Neural crest cell (in vitro differentiated cells): ENCODE measurements around the gene NFKBIE. TPM values are rescaled to one million over a fixed set of nuclear protein-coding genes. Genes with fewer than 3 reads are reported as not detected.

Experiments
- DNase-seq: peaks from one replicate; pipeline ENCODE4 v3.0.0; 2021; ENCODE audit warnings: low read depth, mixed read lengths, low spot score
- H3K27ac Mint-ChIP-seq: one replicate; pipeline ENCODE4 v1.8.0; 2021; ENCODE audit warnings: mild to moderate bottlenecking, mixed read lengths; ENCODE audit not compliant: unreplicated experiment
- H3K27me3 Mint-ChIP-seq: 2 replicates; pipeline ENCODE4 v1.8.0; 2021; ENCODE audit warnings: low read depth, mild to moderate bottlenecking, mixed read lengths
- H3K36me3 Mint-ChIP-seq: 2 replicates; pipeline ENCODE4 v1.8.0; 2021; ENCODE audit warnings: low read depth, mild to moderate bottlenecking, mixed read lengths
- H3K4me1 Mint-ChIP-seq: 2 replicates; pipeline ENCODE4 v1.8.0; 2021; ENCODE audit warnings: mixed read lengths
- H3K4me3 Mint-ChIP-seq: one replicate; pipeline ENCODE4 v1.8.0; 2021; ENCODE audit warnings: mild to moderate bottlenecking, mixed read lengths
- H3K9me3 Mint-ChIP-seq: 2 replicates; pipeline ENCODE4 v1.8.0; 2021; ENCODE audit warnings: mixed read lengths
- total RNA-seq: library from RNA; stranded (reverse); gene quantifications from 2 replicates; pipeline ENCODE4 v1.2.1, GENCODE V29; 2021
- TF ChIP-seq, protein P1 (sequence below): fragments of 200-600 bp; sonication (generic); conservative IDR thresholded peaks from 2 replicates; pipeline ENCODE4 v1.5.0; 2021; ENCODE audit warnings: antibody characterized with exemption, mild to moderate bottlenecking

Gene NFKBIE
- total RNA-seq, 1 donor from 2014 or later, result 20.2 TPM

DNA sequence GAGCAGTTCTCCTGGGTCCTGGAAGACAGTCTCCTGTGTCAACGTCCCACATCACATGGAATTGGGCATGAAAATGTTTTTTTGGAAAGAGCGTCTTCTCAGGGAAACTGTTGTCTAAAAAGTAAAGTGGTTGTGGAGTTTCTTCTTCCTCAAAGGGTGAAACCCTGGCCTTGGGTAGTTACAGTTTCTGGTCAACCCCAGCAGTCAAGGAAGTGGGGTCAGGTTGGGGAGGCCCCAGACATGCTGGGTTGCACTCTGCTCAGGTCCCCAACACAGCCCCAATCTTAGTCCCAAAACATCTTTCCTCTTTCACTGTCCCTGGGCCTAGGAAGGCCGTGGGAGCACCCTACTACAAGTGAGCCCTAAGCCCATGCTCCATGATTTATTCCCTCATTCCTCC, 996 bp upstream of the NFKBIE start:
- Mint-ChIP-seq H3K4me3 (peak overlapping the region; percentile 89), H3K27ac (peak overlapping the region; percentile 24), H3K9me3 (no peaks in the 10 kb centered on the region), H3K27me3 (peaks cover 19% of the 10 kb centered on the region), H3K36me3 (no peaks in the 10 kb centered on the region), H3K4me1 (peaks cover 70% of the 10 kb centered on the region)
- TF ChIP-seq, protein P1, sequence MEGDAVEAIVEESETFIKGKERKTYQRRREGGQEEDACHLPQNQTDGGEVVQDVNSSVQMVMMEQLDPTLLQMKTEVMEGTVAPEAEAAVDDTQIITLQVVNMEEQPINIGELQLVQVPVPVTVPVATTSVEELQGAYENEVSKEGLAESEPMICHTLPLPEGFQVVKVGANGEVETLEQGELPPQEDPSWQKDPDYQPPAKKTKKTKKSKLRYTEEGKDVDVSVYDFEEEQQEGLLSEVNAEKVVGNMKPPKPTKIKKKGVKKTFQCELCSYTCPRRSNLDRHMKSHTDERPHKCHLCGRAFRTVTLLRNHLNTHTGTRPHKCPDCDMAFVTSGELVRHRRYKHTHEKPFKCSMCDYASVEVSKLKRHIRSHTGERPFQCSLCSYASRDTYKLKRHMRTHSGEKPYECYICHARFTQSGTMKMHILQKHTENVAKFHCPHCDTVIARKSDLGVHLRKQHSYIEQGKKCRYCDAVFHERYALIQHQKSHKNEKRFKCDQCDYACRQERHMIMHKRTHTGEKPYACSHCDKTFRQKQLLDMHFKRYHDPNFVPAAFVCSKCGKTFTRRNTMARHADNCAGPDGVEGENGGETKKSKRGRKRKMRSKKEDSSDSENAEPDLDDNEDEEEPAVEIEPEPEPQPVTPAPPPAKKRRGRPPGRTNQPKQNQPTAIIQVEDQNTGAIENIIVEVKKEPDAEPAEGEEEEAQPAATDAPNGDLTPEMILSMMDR, result no peak
- DNase-seq, result no peak

DNA sequence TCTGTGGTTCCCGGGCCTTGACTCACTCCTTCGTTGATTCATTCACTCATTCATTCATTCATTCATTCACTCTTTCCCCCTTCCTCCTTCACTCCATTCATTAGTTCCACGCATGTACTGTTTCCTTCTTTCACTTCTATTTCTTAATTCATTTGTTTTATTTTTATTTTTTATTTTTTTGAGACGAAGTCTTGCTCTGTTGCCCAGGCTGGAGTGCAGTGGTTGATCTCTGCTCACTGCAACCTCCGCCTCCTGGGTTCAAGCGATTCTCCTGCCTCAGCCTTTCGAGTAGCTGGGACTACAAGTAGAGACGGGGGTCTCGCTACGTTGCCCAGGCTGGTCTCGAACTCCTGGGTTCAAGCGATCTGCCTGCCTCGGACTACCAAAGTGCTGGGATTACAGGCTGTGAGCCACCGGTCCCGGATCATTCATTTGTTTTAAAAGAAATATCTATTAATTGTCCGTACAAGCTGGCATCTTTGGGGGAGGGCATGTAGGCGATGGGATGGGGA, 427 bp upstream of the NFKBIE start:
- H3K27ac Mint-ChIP-seq, result no peak overlapping the region
- peaks cover 66% of the 10 kb centered on the region for H3K4me1 Mint-ChIP-seq

DNA sequence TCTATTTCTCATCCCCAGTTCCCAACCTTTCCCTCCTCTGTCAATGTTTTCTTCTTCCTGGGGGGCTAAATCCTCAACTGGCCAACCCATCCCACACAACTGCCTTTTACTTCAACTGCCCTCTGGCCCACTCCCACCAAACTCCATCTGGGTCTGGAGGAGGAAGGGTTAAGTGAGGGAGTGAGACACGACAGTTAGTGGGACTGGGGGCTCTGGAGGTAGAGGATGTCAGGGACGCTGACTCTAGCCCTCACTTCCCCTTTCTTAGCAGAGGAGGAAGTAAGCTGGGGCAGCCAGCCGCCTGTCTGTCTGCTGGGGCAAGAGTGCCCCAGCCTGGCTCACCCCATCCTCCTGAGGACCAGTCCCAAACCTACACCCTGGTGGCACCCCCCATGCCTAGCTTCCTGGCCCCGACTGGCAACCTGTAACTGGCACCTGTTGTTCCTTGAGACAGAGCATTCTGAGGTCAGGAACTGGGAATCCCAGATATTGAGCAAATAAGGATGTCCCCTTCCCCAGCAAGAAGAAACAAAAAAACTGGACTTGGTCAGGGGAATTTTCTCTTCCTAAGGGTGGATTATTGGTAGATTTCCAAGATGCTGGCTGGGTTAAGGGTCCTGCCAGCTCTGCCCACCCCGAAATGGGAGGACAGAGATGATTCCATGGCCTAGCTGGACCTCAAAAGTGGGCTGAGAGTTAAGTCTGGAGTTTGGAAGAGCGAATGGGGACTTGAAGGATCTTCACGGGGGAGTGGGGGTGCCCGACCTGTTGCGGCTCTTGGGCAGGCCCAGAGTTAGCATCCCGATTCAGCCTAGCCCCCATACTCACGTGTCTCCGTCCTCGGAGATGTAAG, 971 bp downstream of the NFKBIE start:
- Mint-ChIP-seq H3K4me3 (peak overlapping the region; percentile 96), H3K27me3 (peaks cover 12% of the 10 kb centered on the region), H3K36me3 (no peaks in the 10 kb centered on the region), H3K9me3 (no peaks in the 10 kb centered on the region), H3K27ac (peak overlapping the region; percentile 89), H3K4me1 (peaks cover 58% of the 10 kb centered on the region)
- DNase-seq, result no peak
- TF ChIP-seq, protein P1, result no peak

More for the DNA sequence above, 427 bp upstream of the NFKBIE start:
- TF ChIP-seq, protein P1, result no peak
- Mint-ChIP-seq H3K4me3 (peak overlapping the region; percentile 89), H3K9me3 (no peaks in the 10 kb centered on the region), H3K36me3 (no peaks in the 10 kb centered on the region), H3K27me3 (peaks cover 19% of the 10 kb centered on the region)
- DNase-seq, result no peak

DNA sequence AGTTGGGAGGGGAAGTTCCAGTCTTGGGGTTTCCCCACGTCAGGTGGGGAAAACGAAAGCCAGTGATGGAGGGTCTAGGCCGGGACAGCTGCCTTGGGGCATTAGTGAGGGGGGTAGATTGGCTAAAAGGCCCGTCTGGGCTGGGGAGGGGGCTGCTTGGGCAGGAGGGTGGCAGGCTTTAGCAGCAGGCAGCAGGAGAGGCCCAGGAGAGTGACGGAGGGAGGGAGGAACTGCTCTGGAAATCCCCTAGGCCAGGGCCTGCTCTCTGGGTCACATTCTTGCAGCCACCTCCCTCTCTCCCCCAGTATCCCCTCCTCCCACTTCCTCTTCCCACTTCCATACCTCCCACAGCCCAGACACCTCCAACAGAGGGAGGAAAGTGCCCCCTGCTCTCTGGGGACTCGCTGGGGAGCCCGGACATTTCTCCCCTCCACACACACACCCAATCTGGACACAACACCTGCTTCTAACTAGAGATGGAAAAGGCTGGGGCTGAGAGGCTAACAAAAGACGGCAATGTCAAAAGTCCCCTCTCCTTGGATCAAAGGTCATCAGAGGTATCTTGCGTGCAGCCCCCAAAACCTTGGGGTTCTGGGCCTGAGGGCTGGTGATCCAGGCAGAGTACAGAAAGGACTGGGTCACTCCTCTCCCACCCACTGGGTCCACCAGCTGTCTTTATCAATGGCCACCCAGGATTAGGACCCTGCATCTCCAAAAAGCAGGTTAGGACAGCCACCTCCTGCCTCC, 1.8 kb downstream of the NFKBIE start:
- Mint-ChIP-seq H3K27me3 (peaks cover 3% of the 10 kb centered on the region), H3K27ac (peak overlapping the region; percentile 87), H3K4me3 (peak overlapping the region; percentile 96), H3K9me3 (no peaks in the 10 kb centered on the region), H3K4me1 (peaks cover 52% of the 10 kb centered on the region), H3K36me3 (no peaks in the 10 kb centered on the region)
- DNase-seq, result no peak
- TF ChIP-seq, protein P1, result no peak

DNA sequence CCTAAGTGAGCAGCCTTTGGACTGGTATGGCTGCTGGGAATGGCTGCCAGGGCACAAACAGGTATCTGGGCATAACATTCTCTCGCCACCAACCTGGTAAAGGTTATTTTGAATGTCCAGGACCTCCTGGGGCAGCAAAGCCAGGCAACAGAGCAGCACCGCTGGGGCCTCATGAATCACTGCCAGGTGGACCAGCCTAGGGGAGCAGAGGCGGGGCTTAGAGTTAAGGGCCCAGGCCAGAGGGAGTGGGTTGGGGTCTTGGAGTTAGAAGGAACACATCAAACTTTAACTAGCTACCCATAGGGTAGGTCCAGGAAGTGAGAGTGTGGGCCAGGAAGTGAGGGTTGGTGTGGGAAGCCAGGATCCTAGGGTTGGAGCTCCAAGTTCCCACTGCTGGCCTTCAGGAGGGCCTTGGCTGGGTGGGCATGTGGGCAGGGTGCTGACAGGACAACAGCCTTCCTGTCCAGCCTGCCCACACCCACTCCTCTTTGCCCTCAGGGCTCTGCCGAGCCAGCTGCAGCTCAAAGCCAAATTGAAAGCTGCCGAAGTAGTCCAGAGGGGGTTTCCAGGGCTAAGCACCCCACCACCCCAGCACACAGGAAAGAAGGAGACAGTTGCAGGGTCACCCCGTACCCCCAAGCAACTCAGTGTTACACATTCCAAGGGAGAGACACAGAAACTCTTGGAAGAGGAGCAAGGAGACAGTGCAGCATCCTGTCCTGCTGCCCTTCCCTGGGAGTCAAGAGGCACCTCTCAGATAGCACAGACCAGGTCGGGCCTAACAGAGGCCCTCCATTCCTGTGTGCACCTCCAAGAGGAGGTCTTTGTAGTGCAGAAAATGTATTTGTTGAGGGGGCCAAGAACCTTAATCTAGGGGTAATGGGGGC, 2.6 kb downstream of the NFKBIE start:
- H3K36me3 Mint-ChIP-seq, result peaks cover 1% of the 10 kb centered on the region
- DNase-seq, result no peak
- peaks cover 52% of the 10 kb centered on the region for H3K4me1 Mint-ChIP-seq
- TF ChIP-seq, protein P1, result no peak
- no peaks in the 10 kb centered on the region for H3K9me3 Mint-ChIP-seq
- H3K4me3 Mint-ChIP-seq, result peak overlapping the region; percentile 96
- peaks cover 4% of the 10 kb centered on the region for H3K27me3 Mint-ChIP-seq
- peak overlapping the region; percentile 87 for H3K27ac Mint-ChIP-seq
